Kidney epithelial cell (primary cell): ENCODE measurements around the gene PTP4A2. TPM values are rescaled to one million over a fixed set of nuclear protein-coding genes. Genes with fewer than 3 reads are reported as not detected.

Experiments
- DNase-seq: peaks from one replicate; pipeline ENCODE4 v3.0.0-alpha.2; 2010; ENCODE audit warnings: low read depth
- H3K27me3 ChIP-seq: 2 replicates; pipeline ENCODE4 v1.6.0; 2011; ENCODE audit warnings: low read length; ENCODE audit not compliant: control insufficient read depth, insufficient read depth
- H3K36me3 ChIP-seq: 2 replicates; pipeline ENCODE4 v1.5.1; 2011; ENCODE audit warnings: low read length; ENCODE audit not compliant: control insufficient read depth, insufficient read depth
- H3K4me3 ChIP-seq: 2 replicates; pipeline ENCODE4 v1.5.1; 2011; ENCODE audit warnings: low read depth, mild to moderate bottlenecking, control low read depth, low read length
- CTCF ChIP-seq: IDR thresholded peaks from 2 replicates; pipeline ENCODE4 v1.5.1; 2011; ENCODE audit warnings: mild to moderate bottlenecking, moderate library complexity, low read length, control low read depth, inconsistent platforms; ENCODE audit not compliant: insufficient read depth, poor library complexity, severe bottlenecking
- total RNA-seq: library from RNA; depleted of rRNA; stranded (reverse); fragments of >200 nt; gene quantifications from 2 replicates; pipeline ENCODE4 v1.2.3, GENCODE V29; 2015

The PTP4A2 gene
- total RNA-seq, 1 donor from 2014 or later = 346 TPM

GRCh38 chr1:31981456-31981839 lies 43.3 kb upstream of the PTP4A2 start:
- Histone ChIP-seq H3K4me3 (no peak overlapping the region), H3K27me3 (no peaks in the 10 kb centered on the region), H3K36me3 (no peaks in the 10 kb centered on the region)
- DNase-seq = no peak
- TF ChIP-seq CTCF = no peak

GRCh38 chr1:31980835-31981455 lies 42.8 kb upstream of the PTP4A2 start:
- no peak for TF ChIP-seq CTCF
- no peaks in the 10 kb centered on the region for H3K36me3 ChIP-seq
- no peak for DNase-seq
- H3K4me3 ChIP-seq = no peak overlapping the region
- H3K27me3 ChIP-seq = no peaks in the 10 kb centered on the region

- no peak overlapping the region for H3K4me3 ChIP-seq
- no peaks in the 10 kb centered on the region for H3K36me3 ChIP-seq
- H3K27me3 ChIP-seq = no peaks in the 10 kb centered on the region
- DNase-seq = no peak
- TF ChIP-seq CTCF = no peak
Observed at GRCh38 chr1:31978843-31979400, 40.8 kb upstream of the PTP4A2 start.

- Histone ChIP-seq H3K36me3 (no peaks in the 10 kb centered on the region), H3K4me3 (no peak overlapping the region), H3K27me3 (no peaks in the 10 kb centered on the region)
- no peak for DNase-seq
- TF ChIP-seq CTCF = peak; percentile 34
Observed at GRCh38 chr1:31977385-31978131, 39.4 kb upstream of the PTP4A2 start.

- no peaks in the 10 kb centered on the region for H3K27me3 ChIP-seq
- no peak for TF ChIP-seq CTCF
- DNase-seq = no peak
Observed at GRCh38 chr1:31976401-31976800, 38.2 kb upstream of the PTP4A2 start.

GRCh38 chr1:31970873-31971272 lies 32.7 kb upstream of the PTP4A2 start:
- H3K4me3 ChIP-seq = no peak overlapping the region
- TF ChIP-seq CTCF = no peak
- DNase-seq = no peak
- no peaks in the 10 kb centered on the region for H3K36me3 ChIP-seq
- H3K27me3 ChIP-seq = no peaks in the 10 kb centered on the region

More at GRCh38 chr1:31976401-31976800, 38.2 kb upstream of the PTP4A2 start:
- H3K36me3 ChIP-seq = no peaks in the 10 kb centered on the region
- H3K4me3 ChIP-seq = no peak overlapping the region
